DMS 273 (cell line): ENCODE measurements around the gene MAG.
"Not testable (repeated sequence)": the region's sequence is repeated elsewhere in the genome, so short reads cannot be mapped to it uniquely, and the experiment has no call there.

Experiments used
- DNase-seq: peaks from one replicate; lab custom pipeline; 2025; ENCODE audit not compliant: unreplicated experiment; lab: John Stamatoyannopoulos, UW

The MAG gene

DNA sequence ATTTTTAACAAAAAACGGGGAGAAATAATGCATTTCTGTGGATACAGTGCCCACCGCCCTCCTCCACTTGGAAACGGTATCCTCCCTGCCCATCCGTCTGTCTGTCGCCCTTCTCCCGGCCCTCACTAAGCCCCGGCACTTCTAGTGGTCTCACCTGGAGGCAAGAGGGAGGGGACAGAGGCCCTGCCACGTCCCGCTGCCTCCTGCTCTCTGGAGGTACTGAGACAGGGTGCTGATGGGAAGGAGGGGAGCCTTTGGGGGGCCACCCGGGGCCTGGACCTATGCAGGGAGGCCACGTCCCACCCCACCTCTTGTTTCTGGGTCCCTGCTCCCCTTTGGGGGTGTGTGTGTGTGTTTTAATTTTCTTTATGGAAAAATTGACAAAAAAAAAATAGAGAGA, 12.6 kb upstream of the MAG start:
- no peak for DNase-seq

DNA sequence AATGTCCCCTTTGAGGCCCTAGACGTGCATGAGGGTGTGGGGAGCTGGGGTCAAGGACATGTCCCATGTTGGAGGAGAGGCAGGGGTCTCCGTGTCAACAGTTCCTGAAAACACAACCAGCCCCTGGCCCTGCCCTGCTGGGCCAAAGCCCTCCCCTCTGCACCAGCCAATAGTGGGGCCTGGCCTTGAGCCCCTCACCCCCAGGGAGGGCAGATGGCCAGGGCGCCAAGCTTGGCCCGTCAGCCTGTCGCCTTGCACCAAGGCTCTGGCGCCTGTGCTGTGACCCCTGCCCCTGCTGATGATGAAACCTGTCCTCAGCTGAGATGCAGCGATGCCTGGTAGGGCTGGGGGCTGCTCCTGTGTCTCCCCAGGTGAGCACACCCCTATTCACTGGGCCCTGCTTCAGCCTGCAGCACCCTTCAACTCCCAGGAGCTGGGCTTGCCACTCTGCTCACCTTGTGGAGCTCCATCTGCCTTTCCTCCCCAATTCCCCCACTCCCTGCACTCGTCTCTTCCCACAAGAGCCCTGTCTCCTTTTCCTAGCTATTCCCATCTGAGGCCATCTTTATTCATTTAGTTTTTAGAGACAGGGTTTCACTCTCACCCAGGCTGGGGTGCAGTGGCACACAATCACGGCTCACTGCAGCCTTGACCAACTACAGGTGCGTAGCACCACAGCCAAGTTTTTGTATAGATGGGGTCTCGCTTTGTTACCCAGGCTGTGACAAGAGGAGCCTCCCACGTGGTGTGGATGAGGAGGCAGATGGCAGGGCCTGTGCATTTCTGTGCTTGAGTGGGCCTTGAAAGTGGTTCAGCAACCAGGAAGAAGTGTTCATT, 11.8 kb upstream of the MAG start:
- peak; percentile 68 for DNase-seq

DNA sequence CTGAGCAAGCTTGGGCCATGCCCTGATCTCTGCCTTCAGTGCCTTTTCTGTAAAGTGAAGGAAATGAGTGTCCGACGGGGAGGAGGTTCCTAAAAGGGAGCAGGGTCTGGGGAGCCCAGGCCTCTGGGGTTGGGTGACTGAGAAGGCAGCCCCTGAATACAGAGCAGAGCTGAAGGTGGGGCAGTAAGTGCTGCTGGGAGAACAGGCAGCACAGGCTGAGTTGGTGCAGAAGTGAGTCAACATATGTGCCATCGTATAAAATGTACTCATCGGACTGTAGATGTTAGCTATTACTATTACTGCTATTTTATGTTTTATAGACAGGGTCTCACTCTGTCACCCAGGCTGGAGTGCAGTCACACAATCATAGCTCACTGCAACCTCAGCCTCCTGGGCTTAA, 10.7 kb upstream of the MAG start:
- no peak for DNase-seq

DNA sequence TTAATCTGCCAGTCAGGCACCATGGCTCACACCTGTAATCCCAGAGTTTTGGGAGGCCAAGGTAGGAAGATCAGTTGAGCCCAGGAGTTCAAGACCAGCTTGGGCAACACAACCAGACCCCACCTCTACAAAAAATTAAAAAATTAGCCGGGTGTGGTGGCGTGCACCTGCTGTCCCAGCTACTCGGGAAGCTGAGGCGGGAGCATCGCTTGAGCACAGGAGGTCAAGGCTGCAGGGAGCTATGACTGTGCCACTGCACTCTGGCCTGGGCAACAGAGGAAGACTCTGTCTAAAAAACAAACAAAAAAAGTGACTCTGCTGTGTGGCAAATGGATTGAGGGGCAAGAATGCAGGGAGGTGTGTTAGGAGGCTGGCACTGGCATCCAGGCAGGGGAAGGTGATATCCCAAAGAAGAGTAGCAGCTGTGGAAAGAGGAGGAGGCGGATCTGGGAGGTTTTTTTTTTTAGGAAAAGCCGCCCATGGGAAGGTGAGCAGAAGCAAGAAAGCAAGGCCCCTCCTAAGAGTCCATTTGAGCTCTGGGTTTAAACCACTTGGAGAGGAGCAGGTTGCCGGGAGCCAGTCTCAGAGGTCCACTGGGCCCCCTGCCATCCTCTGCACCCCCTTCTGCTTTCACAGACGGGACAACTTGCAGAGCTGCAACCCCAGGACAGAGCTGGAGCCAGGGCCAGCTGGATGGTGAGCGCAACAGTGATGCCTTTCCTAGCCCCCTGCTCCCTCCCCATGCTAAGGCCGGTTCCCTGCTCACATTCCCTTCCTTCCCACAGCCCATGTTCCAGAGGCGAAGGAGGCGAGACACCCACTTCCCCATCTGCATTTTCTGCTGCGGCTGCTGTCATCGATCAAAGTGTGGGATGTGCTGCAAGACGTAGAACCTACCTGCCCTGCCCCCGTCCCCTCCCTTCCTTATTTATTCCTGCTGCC, 7.5 kb upstream of the MAG start:
- no peak for DNase-seq

DNA sequence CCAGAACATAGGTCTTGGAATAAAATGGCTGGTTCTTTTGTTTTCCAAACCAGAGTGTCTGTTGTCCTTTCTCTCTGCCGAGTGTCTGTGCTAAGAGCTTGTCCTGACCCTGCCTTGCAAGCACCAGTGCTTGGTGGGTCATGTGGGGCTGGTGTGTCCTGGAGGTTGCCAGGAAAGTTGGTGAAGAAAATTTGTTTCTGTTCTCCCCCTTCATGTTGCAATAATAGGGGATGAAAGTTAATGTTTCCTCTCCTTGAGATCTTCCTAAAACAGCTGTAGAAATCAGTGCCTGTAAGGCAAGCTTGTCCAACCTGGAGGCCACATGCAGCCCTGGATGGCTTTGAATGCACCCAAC, 6.9 kb upstream of the MAG start:
- DNase-seq: no peak

DNA sequence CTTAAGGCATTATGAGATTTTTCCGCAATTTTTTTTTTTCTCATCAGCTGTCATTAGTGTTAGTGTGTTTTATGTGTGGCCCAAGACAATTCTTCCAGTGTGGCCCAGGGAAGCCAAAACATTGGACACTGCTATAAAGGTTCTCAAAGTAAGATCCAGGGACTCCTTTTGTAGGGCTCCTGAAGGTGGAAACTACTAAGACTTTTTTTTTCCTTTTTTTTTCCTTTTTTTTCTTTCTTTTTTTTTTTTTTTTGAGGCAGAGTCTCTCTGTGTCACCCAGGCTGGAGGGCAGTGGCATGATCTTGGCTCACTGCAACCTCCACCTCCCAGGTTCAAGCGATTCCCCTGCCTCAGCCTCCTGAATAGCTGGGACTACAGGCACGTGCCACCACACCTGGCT, 6.5 kb upstream of the MAG start:
- DNase-seq: not testable (repeated sequence)

DNA sequence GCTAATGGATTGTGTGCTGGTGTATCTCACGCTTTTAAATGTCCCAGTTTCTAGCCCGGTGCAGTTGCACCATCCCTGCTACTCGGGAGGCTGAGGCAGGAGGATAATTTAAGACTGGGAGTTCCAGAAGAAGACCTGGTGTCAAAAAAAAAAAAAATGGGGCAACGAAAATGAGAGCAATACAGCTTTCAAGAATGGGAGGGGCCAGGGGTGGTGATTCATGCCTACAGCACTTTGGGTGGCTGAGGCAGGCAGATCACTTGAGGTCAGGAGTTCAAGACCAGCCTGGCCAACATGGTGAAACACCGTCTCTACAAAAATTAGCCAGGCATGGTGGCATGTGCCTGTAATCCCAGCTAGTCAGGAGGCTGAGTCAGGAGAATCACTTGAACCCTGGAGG, 5.9 kb upstream of the MAG start:
- not testable (repeated sequence) for DNase-seq

DNA sequence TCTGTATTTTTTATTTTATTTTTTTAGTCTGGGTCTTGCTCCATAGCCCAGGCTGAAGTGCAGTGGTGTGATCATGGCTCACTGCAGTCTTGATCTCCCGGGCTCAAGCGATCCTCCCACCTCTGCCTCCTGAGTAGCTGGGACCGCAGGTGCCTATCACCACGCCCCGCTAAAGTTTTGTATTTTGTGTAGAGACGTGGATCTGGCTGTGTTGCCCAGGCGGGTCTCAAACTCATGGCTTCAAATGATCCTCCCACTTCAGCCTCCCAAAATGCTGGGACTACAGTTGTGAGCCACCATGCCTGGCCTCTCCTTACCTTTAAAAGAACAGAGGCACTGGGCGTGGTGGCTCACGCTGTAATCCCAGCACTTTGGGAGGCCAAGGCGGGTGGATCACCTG, 4.2 kb upstream of the MAG start:
- no peak for DNase-seq

DNA sequence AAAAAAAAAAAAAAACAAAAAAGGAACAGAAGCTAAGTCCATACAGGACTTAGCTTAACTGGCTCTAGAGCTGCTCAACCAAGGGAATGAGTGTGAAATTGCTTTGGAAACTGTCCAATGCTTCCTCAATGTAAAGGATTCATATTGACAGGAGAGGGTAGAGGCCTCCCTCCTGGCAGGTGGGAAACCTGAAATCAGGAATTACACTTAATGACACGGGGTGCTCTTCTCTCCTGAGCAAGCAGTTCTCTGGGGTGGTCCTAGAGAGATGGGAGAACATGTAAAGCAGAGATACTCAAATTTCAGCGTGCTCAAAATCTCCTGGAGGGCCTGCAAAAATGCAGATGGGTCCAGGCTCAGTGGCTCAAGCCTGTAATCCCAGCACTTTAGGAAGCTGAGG, 3.6 kb upstream of the MAG start:
- DNase-seq: no peak

DNA sequence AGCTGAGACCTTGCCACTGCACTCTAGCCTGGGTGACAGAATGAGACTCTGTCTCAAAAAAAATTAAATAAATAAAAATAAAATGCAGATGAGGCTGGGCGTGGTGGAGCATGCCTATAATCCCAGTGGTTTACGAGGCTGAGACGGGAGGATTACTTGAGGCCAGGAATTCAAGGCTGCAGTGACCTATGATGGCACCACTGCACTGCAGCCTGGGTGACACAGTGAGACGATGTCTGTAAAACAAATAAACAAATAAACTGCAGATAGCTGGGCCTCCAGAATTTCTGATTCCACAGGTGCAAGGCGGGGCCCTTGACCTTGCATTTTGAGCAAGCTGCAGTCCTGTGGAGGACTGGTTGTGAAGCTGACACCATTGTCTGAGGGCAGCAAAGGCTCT, 3.1 kb upstream of the MAG start:
- no peak for DNase-seq

DNA sequence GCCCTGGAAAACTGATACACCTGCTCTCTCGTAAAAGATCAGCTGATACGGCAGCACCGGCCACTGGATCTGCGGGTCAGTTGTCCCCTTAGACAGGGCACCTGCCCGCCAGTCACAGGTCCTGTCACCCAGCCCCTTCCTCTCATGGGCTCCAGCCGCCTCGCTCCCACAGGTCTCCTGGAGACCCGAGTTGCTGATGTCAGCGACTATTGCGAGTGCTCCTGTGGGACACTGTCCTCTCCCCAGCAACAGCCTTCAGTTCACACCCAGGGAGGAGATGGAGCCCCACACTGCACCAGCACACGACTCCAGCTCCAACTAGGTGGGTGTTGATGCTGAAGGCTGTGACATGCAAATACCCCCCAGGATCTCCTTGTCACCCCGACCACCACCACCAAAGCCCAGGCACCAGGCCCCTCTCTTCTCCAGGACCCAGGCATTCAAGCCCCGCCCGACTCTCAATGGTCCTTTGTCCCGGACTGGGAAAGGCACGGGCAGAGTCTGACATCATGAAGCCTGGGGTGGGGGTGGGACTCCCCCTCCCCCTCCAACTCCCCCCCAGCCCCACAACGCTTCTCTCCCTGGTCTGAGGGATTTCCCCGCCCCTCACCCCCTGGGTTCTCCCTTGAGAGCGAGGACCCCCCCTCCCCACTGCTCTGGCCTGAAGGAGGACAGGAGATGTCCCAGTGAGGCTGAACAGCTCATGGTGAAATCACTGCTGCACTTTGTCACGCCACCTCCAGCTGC, 1.4 kb upstream of the MAG start:
- DNase-seq: no peak

DNA sequence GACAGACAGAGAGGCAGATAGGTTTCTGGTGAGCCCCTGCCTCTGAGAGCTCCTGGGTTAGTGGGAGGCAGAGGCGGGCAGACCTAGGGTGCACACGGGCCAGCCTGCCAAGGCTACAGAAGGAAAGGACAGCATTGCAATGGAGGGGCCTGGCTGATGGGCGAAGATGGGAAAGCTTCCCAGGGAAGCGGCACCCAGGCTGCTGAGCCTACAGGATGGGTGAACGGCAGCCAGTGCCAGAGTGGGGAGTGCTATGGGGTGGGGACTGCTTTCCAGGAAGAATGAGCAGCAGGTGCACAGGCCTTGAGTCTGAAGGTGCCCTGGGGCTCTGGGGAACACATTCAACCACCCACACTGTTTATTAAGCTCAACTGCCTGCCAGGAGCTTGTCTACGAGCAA, 702 bp upstream of the MAG start:
- no peak for DNase-seq

DNA sequence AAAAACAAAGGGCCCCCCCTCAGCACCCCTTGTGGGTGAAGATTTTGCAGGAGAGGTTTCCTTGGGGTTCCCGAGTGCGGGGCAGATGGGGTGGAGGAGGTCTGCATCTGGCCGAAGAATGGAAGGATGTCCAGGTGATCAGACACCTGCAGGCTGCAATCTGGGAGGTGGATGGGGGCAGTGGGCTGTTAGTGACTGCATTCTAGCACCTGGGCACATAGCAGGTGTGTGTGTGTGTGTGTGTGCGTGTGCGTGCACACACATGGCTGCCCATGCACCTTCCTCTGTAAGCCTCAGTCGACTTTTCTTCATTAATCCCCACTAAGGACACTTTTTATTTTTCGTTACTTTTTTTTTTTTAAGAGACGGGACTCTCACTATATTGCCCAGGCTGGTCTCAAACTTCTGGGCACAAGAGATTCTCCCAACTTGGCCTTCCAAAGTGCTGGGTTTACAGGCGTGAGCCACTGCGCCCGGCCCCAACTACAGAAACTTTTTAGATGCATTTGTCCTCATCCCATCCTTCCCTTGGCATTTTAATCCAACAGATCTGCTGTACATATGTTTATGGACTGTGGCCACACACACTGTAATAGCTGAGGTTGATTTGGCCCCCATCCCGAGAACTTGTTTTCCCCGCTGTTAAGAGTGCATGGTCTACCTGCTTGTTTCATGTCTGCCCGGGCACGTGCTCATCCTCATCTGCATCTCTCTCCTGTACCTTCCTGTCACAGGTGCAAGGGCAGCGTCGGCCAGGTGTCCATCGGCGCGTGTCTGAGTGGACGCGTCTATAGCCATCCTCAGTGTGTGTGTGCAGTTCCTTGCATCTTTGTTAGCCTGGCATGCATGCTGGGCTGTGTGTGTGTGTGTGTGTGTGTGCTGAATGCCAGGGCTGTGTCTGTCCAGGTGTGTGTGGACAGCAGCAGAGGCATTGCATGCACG, 731 bp downstream of the MAG start:
- no peak for DNase-seq

DNA sequence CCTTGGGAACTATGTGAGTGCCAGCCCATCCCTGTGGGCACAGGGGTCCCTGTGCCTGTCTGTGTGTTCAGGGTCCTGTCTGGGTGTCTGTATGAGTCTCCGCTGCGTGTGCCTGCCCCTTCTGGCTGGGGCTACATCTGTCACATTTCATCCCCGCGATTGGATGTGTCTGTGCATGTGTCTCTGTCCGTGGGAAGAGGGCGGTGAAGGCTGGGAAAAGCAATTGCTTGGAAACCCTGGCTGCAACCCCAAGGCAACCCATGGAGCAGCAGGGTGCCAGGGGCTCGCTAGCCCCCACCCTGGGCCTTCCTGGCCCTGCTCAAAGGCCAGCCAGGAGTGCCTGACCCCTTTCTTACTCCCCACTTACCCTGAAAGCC, 1.4 kb downstream of the MAG start:
- peak; percentile 36 for DNase-seq

DNA sequence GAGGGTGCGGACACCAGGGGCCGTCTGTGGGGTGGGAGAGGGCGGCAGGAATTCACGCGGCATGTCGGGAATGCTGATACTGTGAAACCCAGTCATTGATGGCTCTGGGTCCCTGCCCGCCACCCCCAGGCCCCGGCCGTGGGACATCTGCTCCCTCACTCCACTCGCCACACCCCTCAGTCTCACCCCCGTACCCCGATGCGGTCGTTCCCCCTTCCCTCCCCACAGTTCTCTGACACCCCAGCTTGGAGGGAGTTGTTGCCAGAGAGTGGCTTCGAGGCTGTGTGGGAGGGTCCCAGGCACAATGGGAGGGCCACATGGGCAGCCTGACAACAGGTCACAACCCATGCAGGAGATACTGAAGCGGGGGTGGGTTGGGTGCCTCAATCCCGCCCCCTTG, 1.8 kb downstream of the MAG start:
- DNase-seq: no peak

DNA sequence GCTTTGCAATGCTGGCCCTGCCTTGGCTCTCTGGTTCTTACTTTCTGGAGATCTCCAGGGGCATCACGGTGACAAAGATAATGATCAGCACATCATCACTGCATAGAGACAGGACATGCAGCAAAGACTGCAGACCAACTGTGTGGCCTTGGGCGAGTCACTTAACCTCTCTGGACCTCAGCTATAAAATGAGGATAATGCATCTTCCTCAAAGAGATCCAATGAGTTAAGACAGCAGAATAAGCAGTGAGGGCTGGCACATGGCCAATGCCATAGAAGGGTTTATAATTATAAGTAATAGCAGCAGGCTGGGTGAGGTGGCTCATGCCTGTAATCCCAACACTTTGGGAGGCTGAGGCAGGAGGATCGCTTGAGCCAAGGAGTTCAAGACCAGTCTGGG, 2.4 kb downstream of the MAG start:
- DNase-seq: peak; percentile 41

DNA sequence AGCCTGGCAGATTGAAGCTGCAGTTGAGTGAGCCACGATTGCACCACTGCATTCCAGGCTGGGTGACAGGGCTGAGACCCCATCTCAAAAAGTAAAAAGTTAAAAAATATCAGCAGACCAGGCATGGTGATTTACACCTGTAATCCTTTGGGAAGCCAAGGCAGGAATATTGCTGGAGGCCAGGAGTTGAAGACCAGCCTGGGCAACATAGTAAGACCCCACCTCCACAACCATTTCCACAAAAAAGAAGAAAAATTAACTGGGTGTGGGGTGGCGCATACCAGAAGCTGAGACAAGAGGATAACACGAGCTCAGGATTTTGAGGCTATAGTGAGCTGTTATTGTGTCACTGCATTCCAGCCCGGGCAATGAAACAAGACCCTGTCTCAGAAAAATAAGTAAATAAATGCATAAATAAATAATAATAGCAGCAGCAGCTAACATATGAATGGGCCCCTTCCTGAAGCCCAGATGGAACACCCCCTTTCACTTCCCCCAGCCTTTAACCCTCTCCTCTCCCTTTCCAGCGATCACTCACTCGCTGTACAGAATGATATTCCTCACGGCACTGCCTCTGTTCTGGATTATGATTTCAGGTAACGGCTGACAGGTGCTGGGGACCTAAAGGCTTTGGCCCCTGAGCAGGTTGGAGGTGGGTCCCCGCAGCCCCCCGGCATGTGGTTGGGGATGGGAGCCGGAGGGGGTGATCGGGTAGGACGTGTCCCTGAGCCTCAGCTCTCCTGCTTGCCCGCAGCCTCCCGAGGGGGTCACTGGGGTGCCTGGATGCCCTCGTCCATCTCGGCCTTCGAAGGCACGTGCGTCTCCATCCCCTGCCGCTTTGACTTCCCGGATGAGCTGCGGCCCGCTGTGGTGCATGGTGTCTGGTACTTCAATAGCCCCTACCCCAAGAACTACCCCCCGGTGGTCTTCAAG, 3.2 kb downstream of the MAG start:
- no peak for DNase-seq

DNA sequence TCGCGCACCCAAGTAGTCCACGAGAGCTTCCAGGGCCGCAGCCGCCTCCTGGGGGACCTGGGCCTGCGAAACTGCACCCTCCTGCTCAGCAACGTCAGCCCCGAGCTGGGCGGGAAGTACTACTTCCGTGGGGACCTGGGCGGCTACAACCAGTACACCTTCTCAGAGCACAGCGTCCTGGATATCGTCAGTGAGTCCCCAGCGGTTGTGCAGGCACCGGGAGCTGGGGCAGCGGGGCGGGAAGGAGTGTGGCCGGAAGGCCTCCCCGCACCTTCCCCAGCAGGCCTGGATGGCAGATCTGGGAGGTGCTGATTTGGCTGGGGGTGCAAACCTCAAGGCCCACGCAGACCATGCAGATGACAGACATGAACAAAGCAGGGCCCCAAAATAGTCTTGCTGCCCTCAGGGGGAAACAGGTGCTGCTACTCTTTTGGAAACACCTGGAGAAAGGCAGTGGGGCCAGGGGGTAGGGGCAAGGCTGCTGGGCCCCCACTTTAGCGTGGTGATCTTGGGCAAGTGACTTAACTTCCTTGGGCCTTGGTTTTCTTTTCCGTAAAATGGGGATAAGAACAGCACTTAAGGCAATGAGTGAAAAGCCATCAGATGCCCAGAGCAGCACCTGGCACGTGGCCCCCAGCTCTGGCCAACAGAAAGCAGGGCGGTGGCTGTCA, 4.0 kb downstream of the MAG start:
- no peak for DNase-seq
